Nephron progenitor cell (in vitro differentiated cells): ENCODE measurements around the gene HOXC10.
A peak's percentile ranks its signal among the peaks of the same experiment; 100 is the strongest.

Experiments used
- DNase-seq: peaks from one replicate; pipeline ENCODE4 v3.0.0; 2021
- H3K27ac Mint-ChIP-seq: 2 replicates; pipeline ENCODE4 v1.8.0; 2021; ENCODE audit warnings: mild to moderate bottlenecking, moderate library complexity, mixed read lengths
- H3K27me3 Mint-ChIP-seq: 2 replicates; pipeline ENCODE4 v1.8.0; 2021; ENCODE audit warnings: mild to moderate bottlenecking, low read depth, mixed read lengths; ENCODE audit not compliant: poor library complexity
- H3K36me3 Mint-ChIP-seq: 2 replicates; pipeline ENCODE4 v1.8.0; 2021; ENCODE audit warnings: low read depth, mixed read lengths
- H3K4me1 Mint-ChIP-seq: 2 replicates; pipeline ENCODE4 v1.8.0; 2021; ENCODE audit warnings: mixed read lengths
- H3K4me3 Mint-ChIP-seq: 2 replicates; pipeline ENCODE4 v1.8.0; 2021; ENCODE audit warnings: mild to moderate bottlenecking, moderate library complexity, mixed read lengths
- H3K9me3 Mint-ChIP-seq: 2 replicates; pipeline ENCODE4 v1.8.0; 2021; ENCODE audit warnings: mild to moderate bottlenecking, moderate library complexity, mixed read lengths
- TF ChIP-seq, protein P1 (sequence below): fragments of 200-600 bp; sonication (generic); IDR thresholded peaks from 2 replicates; pipeline ENCODE4 v1.5.0; 2021; ENCODE audit warnings: antibody characterized with exemption

The HOXC10 gene

DNA sequence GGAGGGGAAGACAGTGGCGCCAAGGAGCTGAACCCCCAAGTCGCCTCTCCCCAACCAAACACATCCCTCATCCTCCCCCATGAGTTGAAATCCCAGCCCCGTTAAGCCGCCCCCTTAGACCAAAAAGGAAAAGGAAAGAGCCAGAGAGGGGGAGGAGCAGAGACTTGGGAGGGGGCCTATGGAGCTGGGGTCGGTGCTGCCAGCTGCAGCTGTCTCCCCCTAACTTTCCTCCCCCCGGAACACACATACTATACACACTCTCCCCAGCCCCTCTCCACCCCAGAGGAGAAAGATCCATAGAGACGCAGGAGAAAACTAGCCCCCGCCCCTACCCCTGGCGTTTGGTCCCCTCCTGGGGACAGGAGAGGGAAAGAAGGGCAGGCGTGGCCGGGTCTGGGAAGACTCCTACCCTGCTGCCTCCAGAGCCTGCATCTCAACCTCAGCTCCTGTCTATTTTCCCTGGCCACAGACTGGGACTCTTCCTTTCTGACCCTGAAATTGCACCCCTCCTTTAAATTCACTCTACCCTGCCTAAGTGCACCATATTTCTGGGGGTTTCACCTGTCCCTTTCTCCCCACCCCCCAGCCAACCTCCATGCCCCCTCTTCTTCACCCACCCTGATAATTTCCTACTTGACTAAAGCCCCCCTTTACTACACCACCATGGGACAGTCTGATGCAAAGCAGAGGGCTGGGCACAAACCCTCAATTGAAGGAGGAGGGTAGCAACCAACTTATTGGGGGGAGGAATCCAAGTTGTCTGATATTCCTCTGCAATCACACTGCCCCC lies 13.4 kb downstream of the HOXC10 start:
- peaks cover 54% of the 10 kb centered on the region for H3K36me3 Mint-ChIP-seq
- H3K4me1 Mint-ChIP-seq, result peaks cover 44% of the 10 kb centered on the region
- H3K27me3 Mint-ChIP-seq, result peaks cover 17% of the 10 kb centered on the region
- H3K4me3 Mint-ChIP-seq, result peak overlapping the region; percentile 98
- DNase-seq, result peak; percentile 58
- H3K9me3 Mint-ChIP-seq, result no peaks in the 10 kb centered on the region
- TF ChIP-seq, protein P1, sequence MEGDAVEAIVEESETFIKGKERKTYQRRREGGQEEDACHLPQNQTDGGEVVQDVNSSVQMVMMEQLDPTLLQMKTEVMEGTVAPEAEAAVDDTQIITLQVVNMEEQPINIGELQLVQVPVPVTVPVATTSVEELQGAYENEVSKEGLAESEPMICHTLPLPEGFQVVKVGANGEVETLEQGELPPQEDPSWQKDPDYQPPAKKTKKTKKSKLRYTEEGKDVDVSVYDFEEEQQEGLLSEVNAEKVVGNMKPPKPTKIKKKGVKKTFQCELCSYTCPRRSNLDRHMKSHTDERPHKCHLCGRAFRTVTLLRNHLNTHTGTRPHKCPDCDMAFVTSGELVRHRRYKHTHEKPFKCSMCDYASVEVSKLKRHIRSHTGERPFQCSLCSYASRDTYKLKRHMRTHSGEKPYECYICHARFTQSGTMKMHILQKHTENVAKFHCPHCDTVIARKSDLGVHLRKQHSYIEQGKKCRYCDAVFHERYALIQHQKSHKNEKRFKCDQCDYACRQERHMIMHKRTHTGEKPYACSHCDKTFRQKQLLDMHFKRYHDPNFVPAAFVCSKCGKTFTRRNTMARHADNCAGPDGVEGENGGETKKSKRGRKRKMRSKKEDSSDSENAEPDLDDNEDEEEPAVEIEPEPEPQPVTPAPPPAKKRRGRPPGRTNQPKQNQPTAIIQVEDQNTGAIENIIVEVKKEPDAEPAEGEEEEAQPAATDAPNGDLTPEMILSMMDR, result no peak
- peak overlapping the region; percentile 99 for H3K27ac Mint-ChIP-seq

DNA sequence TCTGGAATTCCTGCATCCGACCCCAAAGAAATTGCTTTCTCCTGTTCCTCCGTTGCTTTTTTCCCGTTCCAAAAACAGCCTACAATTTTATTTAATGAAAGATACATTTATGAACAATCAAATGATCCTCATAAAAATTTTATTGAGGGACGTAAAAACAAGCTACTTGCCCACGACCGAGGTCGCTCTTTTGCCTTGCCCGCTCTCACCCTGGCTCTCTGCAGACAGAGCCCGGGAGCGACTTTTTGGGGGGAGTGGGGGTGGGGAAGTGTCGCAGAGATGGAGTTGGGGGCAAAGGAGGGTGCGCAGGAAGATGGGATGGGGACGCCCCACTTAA lies 13.9 kb downstream of the HOXC10 start:
- peaks cover 12% of the 10 kb centered on the region for H3K27me3 Mint-ChIP-seq
- TF ChIP-seq, protein P1, result no peak

GRCh38 chr12:53999559-54000115 lies 14.7 kb downstream of the HOXC10 start:
- Mint-ChIP-seq H3K9me3 (no peaks in the 10 kb centered on the region), H3K27me3 (peaks cover 12% of the 10 kb centered on the region), H3K36me3 (peaks cover 51% of the 10 kb centered on the region), H3K4me3 (peak overlapping the region; percentile 98), H3K27ac (peak overlapping the region; percentile 97), H3K4me1 (peaks cover 55% of the 10 kb centered on the region)
- TF ChIP-seq, protein P1, result no peak
- DNase-seq, result peak; percentile 61

More for the DNA sequence above, 13.9 kb downstream of the HOXC10 start:
- Mint-ChIP-seq H3K4me3 (peak overlapping the region; percentile 98), H3K27ac (peak overlapping the region; percentile 99), H3K36me3 (peaks cover 54% of the 10 kb centered on the region), H3K4me1 (peaks cover 47% of the 10 kb centered on the region), H3K9me3 (no peaks in the 10 kb centered on the region)
- no peak for DNase-seq

DNA sequence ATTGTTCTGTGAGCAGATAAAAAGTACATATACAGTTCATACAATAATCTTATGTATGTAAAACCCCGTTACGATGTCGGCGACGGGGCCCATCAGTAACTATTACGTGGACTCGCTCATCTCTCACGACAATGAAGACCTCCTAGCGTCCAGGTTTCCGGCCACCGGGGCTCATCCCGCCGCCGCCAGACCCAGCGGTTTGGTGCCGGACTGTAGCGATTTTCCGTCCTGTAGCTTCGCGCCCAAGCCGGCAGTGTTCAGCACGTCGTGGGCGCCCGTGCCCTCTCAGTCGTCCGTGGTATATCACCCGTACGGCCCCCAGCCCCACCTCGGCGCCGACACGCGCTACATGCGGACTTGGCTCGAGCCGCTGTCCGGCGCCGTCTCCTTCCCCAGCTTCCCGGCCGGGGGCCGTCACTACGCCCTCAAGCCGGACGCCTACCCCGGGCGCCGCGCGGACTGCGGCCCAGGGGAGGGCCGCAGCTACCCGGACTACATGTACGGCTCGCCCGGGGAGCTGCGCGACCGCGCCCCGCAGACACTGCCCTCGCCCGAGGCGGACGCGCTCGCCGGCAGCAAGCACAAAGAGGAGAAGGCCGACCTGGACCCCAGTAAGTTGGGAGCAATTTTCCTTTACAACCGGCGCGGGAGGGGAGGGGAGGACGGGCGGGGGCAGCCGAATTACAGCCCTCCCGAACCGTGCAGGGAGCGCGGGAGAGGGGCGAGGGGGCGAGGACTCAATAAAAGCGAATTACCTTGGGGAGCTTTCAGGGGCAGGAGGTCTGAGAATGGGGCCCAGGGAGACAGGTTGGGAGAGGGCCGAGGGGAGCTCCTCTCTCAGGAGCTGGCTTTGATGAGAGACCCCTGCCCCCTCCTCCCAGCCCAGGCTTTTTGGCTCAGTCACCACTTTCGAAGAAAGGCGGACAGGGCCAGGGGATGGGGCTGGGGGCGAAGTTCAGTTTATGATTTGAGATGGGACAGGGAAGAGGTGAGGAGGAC lies 15.5 kb downstream of the HOXC10 start, which contains the start of gene HOXC9:
Gene HOXC9, plus strand, starts transcription at position 46 of the 999 bp plus-strand sequence. Its CDS starts 28 bp downstream, at position 74.
- peak within 1 kb of the TSS; percentile 98 for H3K4me3 Mint-ChIP-seq
- peaks cover 12% of the 10 kb centered on the region for H3K27me3 Mint-ChIP-seq
- peak within 1 kb of the TSS; percentile 99 for H3K27ac Mint-ChIP-seq
- peaks cover 63% of the 10 kb centered on the region for H3K4me1 Mint-ChIP-seq
- TF ChIP-seq, protein P1, result no peak
- H3K36me3 Mint-ChIP-seq, result peaks cover 44% of the 10 kb centered on the region
- H3K9me3 Mint-ChIP-seq, result no peaks in the 10 kb centered on the region
- DNase-seq, result peak; percentile 26

DNA sequence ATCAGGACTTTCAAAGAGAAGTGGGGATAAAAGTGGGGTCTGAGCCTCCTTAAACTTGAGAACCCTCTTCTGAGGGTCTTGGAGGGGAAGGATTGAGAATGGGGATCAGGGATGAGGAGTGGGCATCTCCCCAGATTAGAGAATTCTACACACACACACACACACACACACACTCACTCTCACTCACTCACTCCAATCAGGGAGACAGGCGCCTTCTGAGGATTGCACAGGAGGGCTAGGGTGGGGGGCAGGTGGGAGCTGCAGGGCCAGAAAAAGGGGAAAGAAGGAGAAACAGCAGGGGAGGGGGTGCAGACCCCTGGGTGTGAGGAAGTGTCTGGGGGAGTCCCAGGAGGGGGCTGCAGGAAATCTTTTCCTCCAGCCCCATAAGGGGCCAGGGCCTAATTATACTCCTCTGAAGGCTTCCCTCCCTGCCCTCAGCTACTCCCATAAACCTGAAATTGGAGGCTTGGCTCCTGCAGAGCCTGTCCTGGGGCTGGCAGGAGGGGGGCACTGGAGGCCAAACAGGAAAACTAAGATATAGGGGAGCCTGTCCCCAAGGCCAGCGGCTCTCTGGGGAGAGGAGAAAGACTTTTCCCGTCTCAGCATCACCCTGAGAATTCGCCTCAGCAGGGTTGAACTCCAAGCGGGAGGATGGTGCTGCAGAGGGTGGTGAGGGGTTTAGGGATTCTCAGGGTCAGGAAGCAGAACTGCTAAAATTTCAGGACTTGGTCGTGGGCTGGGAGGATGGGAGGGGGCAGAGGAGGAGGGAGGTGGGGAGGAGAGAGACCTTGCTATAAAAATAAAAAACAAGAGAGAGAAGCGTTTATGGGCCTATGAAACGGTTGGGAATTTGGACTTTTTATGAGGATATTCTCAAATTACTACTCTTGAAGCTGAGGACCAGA lies 16.6 kb downstream of the HOXC10 start:
- Mint-ChIP-seq H3K4me1 (peaks cover 72% of the 10 kb centered on the region), H3K9me3 (no peaks in the 10 kb centered on the region), H3K27me3 (peaks cover 12% of the 10 kb centered on the region), H3K36me3 (peaks cover 48% of the 10 kb centered on the region), H3K27ac (peak overlapping the region; percentile 97), H3K4me3 (peak overlapping the region; percentile 98)
- TF ChIP-seq, protein P1, result no peak
- peak; percentile 27 for DNase-seq
